Measurements from ENCODE around the gene CCDC57.

DNA sequence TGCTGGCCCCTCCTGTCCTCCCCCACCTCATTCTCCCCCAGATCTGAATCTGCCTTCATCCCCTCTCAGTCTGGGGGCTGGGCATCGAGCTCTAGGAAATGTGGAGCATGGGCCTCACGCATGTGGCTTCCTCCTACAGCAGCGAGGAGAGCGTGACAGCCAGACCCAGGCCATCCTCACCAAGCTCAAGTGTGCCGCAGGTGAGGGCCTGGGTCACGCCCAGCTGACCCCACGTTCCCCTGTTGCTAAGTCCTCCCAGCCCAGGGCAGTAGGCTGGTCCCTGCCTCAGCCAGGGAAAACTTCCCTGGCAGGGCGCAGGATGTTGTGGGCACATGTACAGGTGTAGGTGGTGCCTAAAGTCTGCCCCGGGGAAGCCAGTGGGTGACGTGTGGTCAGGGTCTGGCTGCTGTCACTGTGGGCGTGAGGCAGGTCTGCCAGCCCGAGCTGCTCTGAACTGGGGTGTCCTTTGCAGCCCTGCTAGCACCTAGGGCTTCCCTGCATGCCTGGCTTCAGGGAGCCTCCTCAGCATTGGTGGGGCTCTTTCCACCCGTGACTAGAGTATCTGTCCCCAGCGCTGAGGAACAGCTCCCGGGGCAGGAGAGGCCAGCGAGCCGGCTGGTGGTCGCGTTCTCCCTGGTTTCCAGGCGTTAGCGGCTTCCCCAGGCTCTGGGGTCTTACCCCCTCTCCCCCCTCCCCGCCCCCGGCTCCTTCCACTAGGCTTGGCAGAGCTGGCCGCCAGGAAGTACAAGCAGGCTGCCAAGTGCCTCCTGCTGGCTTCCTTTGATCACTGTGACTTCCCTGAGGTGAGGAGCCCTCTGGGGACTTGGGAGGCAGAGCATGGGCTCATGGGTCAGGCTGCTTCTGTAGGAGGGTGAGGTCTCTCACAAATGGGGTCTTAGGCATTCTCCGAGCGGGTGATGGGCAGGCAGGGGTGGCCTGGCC, 157.3 kb downstream of the CCDC57 start:
- TF ChIP-seq, protein P1, sequence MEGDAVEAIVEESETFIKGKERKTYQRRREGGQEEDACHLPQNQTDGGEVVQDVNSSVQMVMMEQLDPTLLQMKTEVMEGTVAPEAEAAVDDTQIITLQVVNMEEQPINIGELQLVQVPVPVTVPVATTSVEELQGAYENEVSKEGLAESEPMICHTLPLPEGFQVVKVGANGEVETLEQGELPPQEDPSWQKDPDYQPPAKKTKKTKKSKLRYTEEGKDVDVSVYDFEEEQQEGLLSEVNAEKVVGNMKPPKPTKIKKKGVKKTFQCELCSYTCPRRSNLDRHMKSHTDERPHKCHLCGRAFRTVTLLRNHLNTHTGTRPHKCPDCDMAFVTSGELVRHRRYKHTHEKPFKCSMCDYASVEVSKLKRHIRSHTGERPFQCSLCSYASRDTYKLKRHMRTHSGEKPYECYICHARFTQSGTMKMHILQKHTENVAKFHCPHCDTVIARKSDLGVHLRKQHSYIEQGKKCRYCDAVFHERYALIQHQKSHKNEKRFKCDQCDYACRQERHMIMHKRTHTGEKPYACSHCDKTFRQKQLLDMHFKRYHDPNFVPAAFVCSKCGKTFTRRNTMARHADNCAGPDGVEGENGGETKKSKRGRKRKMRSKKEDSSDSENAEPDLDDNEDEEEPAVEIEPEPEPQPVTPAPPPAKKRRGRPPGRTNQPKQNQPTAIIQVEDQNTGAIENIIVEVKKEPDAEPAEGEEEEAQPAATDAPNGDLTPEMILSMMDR (IDR thresholded peaks at IDR 0.05) = no peak
- TF ChIP-seq EZH2 (IDR thresholded peaks at IDR 0.05) (no peak), EZH2phosphoT487 (IDR thresholded peaks at IDR 0.05) (no peak)
